ENCODE results near the gene ZDHHC11. TPM values are rescaled to one million over a fixed set of nuclear protein-coding genes. Genes with fewer than 3 reads are reported as not detected.

ZDHHC11 gene
- total RNA-seq, 1 experiment from 2014 or later: 17.0 TPM

DNA sequence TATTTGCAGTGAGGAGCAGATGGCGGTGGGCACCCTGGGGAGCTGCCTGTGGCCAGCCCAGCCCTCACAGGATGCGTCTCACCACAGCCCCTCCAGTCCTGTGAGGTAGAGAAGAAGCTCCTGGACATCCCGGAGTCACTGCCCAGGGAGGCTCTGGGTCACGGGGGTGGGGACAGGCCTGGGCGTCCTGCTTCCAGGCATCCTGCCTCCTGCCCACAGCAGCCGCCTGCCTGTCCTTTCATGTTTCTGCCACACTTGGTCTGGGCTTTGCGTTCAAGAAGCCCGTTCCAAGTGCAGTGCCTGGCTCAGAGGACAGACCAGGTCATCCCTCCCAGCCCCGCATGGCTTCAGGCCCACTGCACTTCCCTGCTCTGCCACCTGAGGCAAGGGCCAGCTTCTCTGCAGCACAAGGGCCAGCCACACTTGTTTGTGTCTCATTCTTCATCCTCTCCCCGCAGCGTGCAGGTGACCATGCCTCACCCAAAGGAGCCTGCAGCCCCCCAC lies 104.5 kb downstream of the ZDHHC11 start:
- Histone ChIP-seq H3K9me2 (ENCODE audit: insufficient read depth) (no peaks in the 10 kb centered on the region), H3K9ac (ENCODE audit: low read length) (no peak overlapping the region), H3K9me3 (ENCODE audit: control insufficient read depth in 1 of 2, insufficient read depth in 1 of 2, low read depth in 1 of 2, low read length in 2 of 2) (no peaks in the 10 kb centered on the region), H3K4me1 (ENCODE audit: control insufficient read depth in 1 of 2, insufficient read depth in 2 of 2, low read length in 2 of 2) (no peaks in the 10 kb centered on the region), H3K27me3 (ENCODE audit: insufficient read depth, low read length) (no peaks in the 10 kb centered on the region), H3K4me2 (ENCODE audit: low read length) (no peak overlapping the region), H3K4me3 (replicated peaks in 1 of 2; ENCODE audit: low read depth in 1 of 2, low read length in 2 of 2) (no peak overlapping the region), H3K36me3 (ENCODE audit: control insufficient read depth in 1 of 2, insufficient read depth in 2 of 2, low read length in 2 of 2) (no peaks in the 10 kb centered on the region), H2AFZ (ENCODE audit: low read depth, low read length, poor library complexity, severe bottlenecking) (no peak overlapping the region), H4K20me1 (ENCODE audit: insufficient read depth) (no peaks in the 10 kb centered on the region), H3K79me2 (ENCODE audit: insufficient read depth, low read length) (no peaks in the 10 kb centered on the region), H3K27ac (ENCODE audit: low read depth, low read length) (no peak overlapping the region)
- intact Hi-C loops (cut with micrococcal nuclease): no loop called here
- CTCF ChIA-PET: no interaction called here
- RAD21 ChIA-PET (ENCODE audit: low non-redundant PET in 1 of 2, low total read pairs in 2 of 2, uncharacterized antibody in 2 of 2, unreplicated experiment in 2 of 2): no interaction called here
- DNase-seq (ENCODE audit: low read depth, low spot score): no peak
- ATAC-seq: no peak
- BruUV-seq (replicated peaks): no TSS peak
- POLR2A ChIA-PET: no interaction called here
- TF ChIP-seq ZBTB33 (IDR thresholded peaks at IDR 0.05; ENCODE audit: extremely low read depth, insufficient replicate concordance, low read length) (no peak), SP1 (IDR thresholded peaks at IDR 0.05; ENCODE audit: low read depth) (no peak), ZFX (IDR thresholded peaks at IDR 0.05) (no peak), TCF7L2 (IDR thresholded peaks at IDR 0.05; ENCODE audit: borderline replicate concordance, extremely low read depth, insufficient read depth, insufficient read length) (no peak), MAX (IDR thresholded peaks at IDR 0.05) (no peak), CEBPB (IDR thresholded peaks at IDR 0.05; ENCODE audit: low read depth) (no peak), POLR2AphosphoS5 (IDR thresholded peaks at IDR 0.05; ENCODE audit: low read depth, low read length) (no peak), ATF3 (IDR thresholded peaks at IDR 0.05) (no peak), ZNF274 (IDR thresholded peaks at IDR 0.05; ENCODE audit: low read depth, low read length) (no peak), YY1 (IDR thresholded peaks at IDR 0.05; ENCODE audit: extremely low read depth, insufficient replicate concordance, low read depth, low read length) (no peak), EGR1 (IDR thresholded peaks at IDR 0.05; ENCODE audit: low read depth) (no peak), EZH2phosphoT487 (IDR thresholded peaks at IDR 0.05; ENCODE audit: borderline replicate concordance) (no peak), RAD21 (IDR thresholded peaks at IDR 0.05; ENCODE audit: low read depth) (no peak), SIN3A (IDR thresholded peaks at IDR 0.05; ENCODE audit: low read depth) (no peak), FOSL1 (IDR thresholded peaks at IDR 0.05; ENCODE audit: low read depth) (no peak), EZH2 (IDR thresholded peaks at IDR 0.05) (no peak), POLR2A (IDR thresholded peaks at IDR 0.05; ENCODE audit: borderline replicate concordance, extremely low read depth, insufficient read depth, insufficient read length) (no peak)
- TF ChIP-seq, protein P1, sequence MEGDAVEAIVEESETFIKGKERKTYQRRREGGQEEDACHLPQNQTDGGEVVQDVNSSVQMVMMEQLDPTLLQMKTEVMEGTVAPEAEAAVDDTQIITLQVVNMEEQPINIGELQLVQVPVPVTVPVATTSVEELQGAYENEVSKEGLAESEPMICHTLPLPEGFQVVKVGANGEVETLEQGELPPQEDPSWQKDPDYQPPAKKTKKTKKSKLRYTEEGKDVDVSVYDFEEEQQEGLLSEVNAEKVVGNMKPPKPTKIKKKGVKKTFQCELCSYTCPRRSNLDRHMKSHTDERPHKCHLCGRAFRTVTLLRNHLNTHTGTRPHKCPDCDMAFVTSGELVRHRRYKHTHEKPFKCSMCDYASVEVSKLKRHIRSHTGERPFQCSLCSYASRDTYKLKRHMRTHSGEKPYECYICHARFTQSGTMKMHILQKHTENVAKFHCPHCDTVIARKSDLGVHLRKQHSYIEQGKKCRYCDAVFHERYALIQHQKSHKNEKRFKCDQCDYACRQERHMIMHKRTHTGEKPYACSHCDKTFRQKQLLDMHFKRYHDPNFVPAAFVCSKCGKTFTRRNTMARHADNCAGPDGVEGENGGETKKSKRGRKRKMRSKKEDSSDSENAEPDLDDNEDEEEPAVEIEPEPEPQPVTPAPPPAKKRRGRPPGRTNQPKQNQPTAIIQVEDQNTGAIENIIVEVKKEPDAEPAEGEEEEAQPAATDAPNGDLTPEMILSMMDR (IDR thresholded peaks at IDR 0.05 in 2 of 3, conservative IDR thresholded peaks at IDR 0.05 in 1 of 3; ENCODE audit: borderline replicate concordance in 1 of 3, insufficient read depth in 1 of 3, low read depth in 2 of 3, low read length in 2 of 3): no peak
